ENCODE data around the gene SNAI1. TPM values are rescaled to one million over a fixed set of nuclear protein-coding genes. Genes with fewer than 3 reads are reported as not detected.

SNAI1 gene
- total and polyA plus RNA-seq, 2 donors (not counting 1 experiment from before 2014, with no cell fraction given): 4.3 to 4.9 TPM

DNA sequence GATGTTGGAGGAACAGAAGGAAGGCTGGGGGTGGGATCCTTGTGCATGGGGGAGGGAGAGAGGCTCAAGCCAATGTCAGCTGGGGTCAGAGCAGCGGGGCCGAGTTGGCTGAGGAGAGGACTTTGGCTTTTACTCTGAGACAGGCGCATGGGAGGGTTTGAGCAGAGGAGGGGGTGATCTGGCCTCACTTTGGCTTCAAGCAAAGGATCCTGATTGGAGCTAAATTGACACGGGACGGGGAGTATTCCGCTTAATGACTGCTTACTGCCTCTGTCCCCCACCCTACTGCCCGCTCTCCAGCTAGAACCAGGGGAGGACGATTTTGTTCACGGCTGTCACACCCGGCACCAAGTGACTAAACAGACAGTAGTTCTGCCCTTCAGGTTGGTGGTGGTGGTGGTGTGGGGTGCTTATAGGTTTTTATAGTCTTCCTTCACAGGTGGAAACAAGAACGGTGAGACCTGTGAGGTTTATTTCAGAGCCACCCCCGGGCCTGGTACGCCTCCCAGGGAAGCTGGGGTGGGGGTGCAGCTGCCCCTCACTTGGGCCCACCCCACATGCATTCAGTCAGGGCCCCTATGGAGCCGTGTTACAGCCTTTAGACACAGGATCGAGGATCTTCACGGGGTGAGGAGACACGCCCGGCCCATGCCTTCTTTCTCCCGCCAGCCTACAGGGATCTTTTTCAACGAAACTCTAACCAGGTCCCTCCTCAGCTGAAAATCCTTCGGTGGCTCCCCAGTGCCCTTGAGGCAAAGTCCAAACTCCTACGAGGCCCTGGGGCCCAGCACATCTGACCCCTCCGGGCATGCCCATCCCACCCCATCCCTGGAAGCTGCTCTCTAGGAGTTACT, 1.3 kb upstream of the SNAI1 start:
- Mint-ChIP-seq H3K4me3 (peak overlapping the region; percentile 81), H3K4me1 (peaks cover 24% of the 10 kb centered on the region), H3K27me3 (no peaks in the 10 kb centered on the region), H3K27ac (no peak overlapping the region), H3K9me3 (ENCODE audit: insufficient read depth) (no peaks in the 10 kb centered on the region)
- DNase-seq (peak; percentile 29), ATAC-seq (ENCODE audit: low read depth) (no peak)
- Histone ChIP-seq H4K20me1 (ENCODE audit: control insufficient read depth, insufficient read depth, low read length, poor library complexity, severe bottlenecking) (no peaks in the 10 kb centered on the region), H3K4me3 (ENCODE audit: control extremely low read depth in 1 of 5, extremely low read depth in 1 of 5, insufficient read depth in 1 of 5, low read depth in 2 of 5, low read length in 4 of 5) (no peak overlapping the region), H2AFZ (ENCODE audit: insufficient read depth, low read depth, low read length, poor library complexity, severe bottlenecking) (peak overlapping the region; percentile 78), H3K27me3 (replicated peaks in 1 of 4; ENCODE audit: control extremely low read depth in 1 of 4, control insufficient read depth in 3 of 4, insufficient read depth in 4 of 4, low read length in 3 of 4) (peaks cover 0 to 8% (median 0%) of the 10 kb centered on the region in 4 experiments), H3K9ac (ENCODE audit: low read length) (no peak overlapping the region), H3K4me2 (replicated peaks; ENCODE audit: low read depth, low read length, poor library complexity, severe bottlenecking) (peak overlapping the region; percentile 96), H3K27ac (ENCODE audit: low read length in 2 of 2) (no peak overlapping the region), H3K36me3 (replicated peaks in 1 of 2; ENCODE audit: control extremely low read depth in 1 of 2, control insufficient read depth in 1 of 2, extremely low read depth in 1 of 2, insufficient read depth in 2 of 2, low read length in 1 of 2) (no peaks in the 10 kb centered on the region), H3K4me1 (ENCODE audit: control insufficient read depth in 2 of 2, insufficient read depth in 2 of 2, low read length in 2 of 2) (peaks cover 18 to 26% of the 10 kb centered on the region in 2 donors), H3K79me2 (ENCODE audit: control insufficient read depth, insufficient read depth, low read length) (no peaks in the 10 kb centered on the region), H3K9me3 (ENCODE audit: control extremely low read depth in 1 of 3, control insufficient read depth in 2 of 3, insufficient read depth in 1 of 3, low read length in 2 of 3) (peaks cover 0 to 3% (median 0%) of the 10 kb centered on the region in 3 donors)
- intact Hi-C loops (cut with micrococcal nuclease): loop anchor here (1.0 kb wide), 2 partner anchors 18 to 104 kb away; no protein-coding TSS in a partner anchor
- no peak for TF ChIP-seq EZH2 (IDR thresholded peaks at IDR 0.05; ENCODE audit: borderline replicate concordance, insufficient read depth, low read depth, low read length, poor library complexity, severe bottlenecking)
- WGBS (ENCODE audit: insufficient coverage): 89% methylated on average over 17 of the region's 23 CpGs
- ChIA-PET POLR2A (interaction anchor here (0.5 to 1.3 kb wide), 4 partner anchors 10 to 90 kb away, joined by 4 to 11 read pairs (median 5); no protein-coding TSS in a partner anchor), CTCF (interaction anchor here (0.5 to 13.5 kb wide), 13 partner anchors 11 to 197 kb away, joined by 3 to 531 read pairs (median 4); no protein-coding TSS in a partner anchor)

GRCh38 chr20:49982072-49982345, 771 bp upstream of the SNAI1 start:
- ATAC-seq (ENCODE audit: low read depth) (no peak), DNase-seq (no peak)
- peak overlapping the region; percentile 78 for H2AFZ ChIP-seq (ENCODE audit: insufficient read depth, low read depth, low read length, poor library complexity, severe bottlenecking)
- peaks cover 0 to 3% (median 0%) of the 10 kb centered on the region in 3 donors for H3K9me3 ChIP-seq (ENCODE audit: control extremely low read depth in 1 of 3, control insufficient read depth in 2 of 3, insufficient read depth in 1 of 3, low read length in 2 of 3)
- H3K4me1 ChIP-seq (ENCODE audit: control insufficient read depth in 2 of 2, insufficient read depth in 2 of 2, low read length in 2 of 2): peaks cover 18 to 26% of the 10 kb centered on the region in 2 donors
- WGBS (ENCODE audit: insufficient coverage): 5% methylated on average over 12 of the region's 12 CpGs
- Mint-ChIP-seq H3K9me3 (ENCODE audit: insufficient read depth) (no peaks in the 10 kb centered on the region), H3K27me3 (no peaks in the 10 kb centered on the region), H3K27ac (peak overlapping the region; percentile 53), H3K4me3 (peak overlapping the region; percentile 81), H3K4me1 (peaks cover 24% of the 10 kb centered on the region)
- TF ChIP-seq CTCF (IDR thresholded peaks at IDR 0.05) (no peak), EZH2 (IDR thresholded peaks at IDR 0.05; ENCODE audit: borderline replicate concordance, insufficient read depth, low read depth, low read length, poor library complexity, severe bottlenecking) (no peak)
- ChIA-PET CTCF (interaction anchor here (0.5 to 13.5 kb wide), 12 partner anchors 17 to 212 kb away, joined by 3 to 531 read pairs (median 4); no protein-coding TSS in a partner anchor), POLR2A (interaction anchor here (0.5 to 1.3 kb wide), 3 partner anchors 10 to 89 kb away, joined by 3 to 5 read pairs (median 4); no protein-coding TSS in a partner anchor)
- H3K9ac ChIP-seq (ENCODE audit: low read length): peak overlapping the region; percentile 67
- H4K20me1 ChIP-seq (ENCODE audit: control insufficient read depth, insufficient read depth, low read length, poor library complexity, severe bottlenecking): no peaks in the 10 kb centered on the region
- H3K27ac ChIP-seq (ENCODE audit: low read length in 2 of 2): no peak overlapping the region
- H3K27me3 ChIP-seq (replicated peaks in 1 of 4; ENCODE audit: control extremely low read depth in 1 of 4, control insufficient read depth in 3 of 4, insufficient read depth in 4 of 4, low read length in 3 of 4): peaks cover 0 to 2% (median 0%) of the 10 kb centered on the region in 4 experiments
- H3K36me3 ChIP-seq (replicated peaks in 1 of 2; ENCODE audit: control extremely low read depth in 1 of 2, control insufficient read depth in 1 of 2, extremely low read depth in 1 of 2, insufficient read depth in 2 of 2, low read length in 1 of 2): no peaks in the 10 kb centered on the region
- no peaks in the 10 kb centered on the region for H3K79me2 ChIP-seq (ENCODE audit: control insufficient read depth, insufficient read depth, low read length)
- peak overlapping the region; percentile 96 for H3K4me2 ChIP-seq (replicated peaks; ENCODE audit: low read depth, low read length, poor library complexity, severe bottlenecking)
- H3K4me3 ChIP-seq (ENCODE audit: control extremely low read depth in 1 of 5, extremely low read depth in 1 of 5, insufficient read depth in 1 of 5, low read depth in 2 of 5, low read length in 4 of 5): peak overlapping the region in 4 of 5 experiments; percentile 26 to 67 (median 54)
- intact Hi-C loops (cut with micrococcal nuclease): loop anchor here (1.0 kb wide), 2 partner anchors 17 to 103 kb away; no protein-coding TSS in a partner anchor

Data from B cell (primary cell).